Neural crest cell (in vitro differentiated cells): Measurements from ENCODE around the gene ALOX15B. TPM values are rescaled to one million over a fixed set of nuclear protein-coding genes. Genes with fewer than 3 reads are reported as not detected.

Experiments used
- DNase-seq: peaks from one replicate; pipeline ENCODE4 v3.0.0; 2021; ENCODE audit warnings: low read depth, mixed read lengths, low spot score
- H3K27ac Mint-ChIP-seq: one replicate; pipeline ENCODE4 v1.8.0; 2021; ENCODE audit warnings: mild to moderate bottlenecking, mixed read lengths; ENCODE audit not compliant: unreplicated experiment
- H3K27me3 Mint-ChIP-seq: 2 replicates; pipeline ENCODE4 v1.8.0; 2021; ENCODE audit warnings: low read depth, mild to moderate bottlenecking, mixed read lengths
- H3K36me3 Mint-ChIP-seq: 2 replicates; pipeline ENCODE4 v1.8.0; 2021; ENCODE audit warnings: low read depth, mild to moderate bottlenecking, mixed read lengths
- H3K4me1 Mint-ChIP-seq: 2 replicates; pipeline ENCODE4 v1.8.0; 2021; ENCODE audit warnings: mixed read lengths
- H3K4me3 Mint-ChIP-seq: one replicate; pipeline ENCODE4 v1.8.0; 2021; ENCODE audit warnings: mild to moderate bottlenecking, mixed read lengths
- H3K9me3 Mint-ChIP-seq: 2 replicates; pipeline ENCODE4 v1.8.0; 2021; ENCODE audit warnings: mixed read lengths
- total RNA-seq: library from RNA; stranded (reverse); gene quantifications from 2 replicates; pipeline ENCODE4 v1.2.1, GENCODE V29; 2021
- TF ChIP-seq, protein P1 (sequence below): fragments of 200-600 bp; sonication (generic); conservative IDR thresholded peaks from 2 replicates; pipeline ENCODE4 v1.5.0; 2021; ENCODE audit warnings: antibody characterized with exemption, mild to moderate bottlenecking

The ALOX15B gene
- total RNA-seq, 1 donor from 2014 or later, result not detected

DNA sequence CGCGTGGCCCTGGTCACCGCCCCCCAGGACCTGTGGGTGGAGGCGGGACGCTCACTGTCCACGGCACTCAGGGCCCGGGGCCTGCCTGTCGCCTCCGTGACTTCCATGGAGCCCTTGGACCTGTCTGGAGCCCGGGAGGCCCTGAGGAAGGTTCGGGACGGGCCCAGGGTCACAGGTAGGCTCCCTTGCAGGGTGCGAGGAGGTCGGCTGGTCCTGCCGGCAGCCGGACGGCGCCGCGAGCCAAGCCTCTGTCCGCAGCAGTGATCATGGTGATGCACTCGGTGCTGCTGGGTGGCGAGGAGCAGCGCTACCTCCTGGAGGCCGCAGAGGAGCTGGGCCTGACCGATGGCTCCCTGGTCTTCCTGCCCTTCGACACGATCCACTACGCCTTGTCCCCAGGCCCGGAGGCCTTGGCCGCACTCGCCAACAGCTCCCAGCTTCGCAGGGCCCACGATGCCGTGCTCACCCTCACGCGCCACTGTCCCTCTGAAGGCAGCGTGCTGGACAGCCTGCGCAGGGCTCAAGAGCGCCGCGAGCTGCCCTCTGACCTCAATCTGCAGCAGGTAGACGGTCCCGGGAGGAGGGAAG lies 35.2 kb upstream of the ALOX15B start:
- no peaks in the 10 kb centered on the region for H3K9me3 Mint-ChIP-seq
- TF ChIP-seq, protein P1, sequence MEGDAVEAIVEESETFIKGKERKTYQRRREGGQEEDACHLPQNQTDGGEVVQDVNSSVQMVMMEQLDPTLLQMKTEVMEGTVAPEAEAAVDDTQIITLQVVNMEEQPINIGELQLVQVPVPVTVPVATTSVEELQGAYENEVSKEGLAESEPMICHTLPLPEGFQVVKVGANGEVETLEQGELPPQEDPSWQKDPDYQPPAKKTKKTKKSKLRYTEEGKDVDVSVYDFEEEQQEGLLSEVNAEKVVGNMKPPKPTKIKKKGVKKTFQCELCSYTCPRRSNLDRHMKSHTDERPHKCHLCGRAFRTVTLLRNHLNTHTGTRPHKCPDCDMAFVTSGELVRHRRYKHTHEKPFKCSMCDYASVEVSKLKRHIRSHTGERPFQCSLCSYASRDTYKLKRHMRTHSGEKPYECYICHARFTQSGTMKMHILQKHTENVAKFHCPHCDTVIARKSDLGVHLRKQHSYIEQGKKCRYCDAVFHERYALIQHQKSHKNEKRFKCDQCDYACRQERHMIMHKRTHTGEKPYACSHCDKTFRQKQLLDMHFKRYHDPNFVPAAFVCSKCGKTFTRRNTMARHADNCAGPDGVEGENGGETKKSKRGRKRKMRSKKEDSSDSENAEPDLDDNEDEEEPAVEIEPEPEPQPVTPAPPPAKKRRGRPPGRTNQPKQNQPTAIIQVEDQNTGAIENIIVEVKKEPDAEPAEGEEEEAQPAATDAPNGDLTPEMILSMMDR, result no peak
- H3K27me3 Mint-ChIP-seq, result peaks cover 38% of the 10 kb centered on the region
- no peak overlapping the region for H3K27ac Mint-ChIP-seq
- H3K4me3 Mint-ChIP-seq, result no peak overlapping the region
- H3K36me3 Mint-ChIP-seq, result no peaks in the 10 kb centered on the region
- DNase-seq, result no peak
- H3K4me1 Mint-ChIP-seq, result no peaks in the 10 kb centered on the region

DNA sequence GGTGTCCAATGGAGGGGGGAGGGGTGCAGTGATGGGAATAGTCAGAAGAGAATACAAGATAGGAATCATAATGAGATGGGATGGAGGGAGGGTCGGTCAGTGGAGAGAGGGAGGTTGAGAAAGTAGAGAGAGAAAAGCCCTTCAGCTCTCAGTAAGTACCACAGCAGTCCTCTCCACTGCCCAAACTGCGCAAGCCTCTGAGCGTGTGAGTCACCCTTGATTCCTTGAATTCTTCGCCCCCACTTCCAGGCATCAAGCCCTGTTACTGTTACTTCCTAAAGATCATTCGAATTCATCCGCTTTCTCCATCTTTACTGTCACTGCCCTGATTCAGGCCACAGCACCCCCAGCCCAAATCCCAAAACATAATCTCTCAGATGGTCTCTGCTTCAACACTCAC lies 34.0 kb upstream of the ALOX15B start:
- Mint-ChIP-seq H3K27ac (no peak overlapping the region), H3K36me3 (no peaks in the 10 kb centered on the region), H3K4me3 (no peak overlapping the region), H3K4me1 (no peaks in the 10 kb centered on the region), H3K9me3 (no peaks in the 10 kb centered on the region), H3K27me3 (peaks cover 33% of the 10 kb centered on the region)
- TF ChIP-seq, protein P1, result no peak
- no peak for DNase-seq

DNA sequence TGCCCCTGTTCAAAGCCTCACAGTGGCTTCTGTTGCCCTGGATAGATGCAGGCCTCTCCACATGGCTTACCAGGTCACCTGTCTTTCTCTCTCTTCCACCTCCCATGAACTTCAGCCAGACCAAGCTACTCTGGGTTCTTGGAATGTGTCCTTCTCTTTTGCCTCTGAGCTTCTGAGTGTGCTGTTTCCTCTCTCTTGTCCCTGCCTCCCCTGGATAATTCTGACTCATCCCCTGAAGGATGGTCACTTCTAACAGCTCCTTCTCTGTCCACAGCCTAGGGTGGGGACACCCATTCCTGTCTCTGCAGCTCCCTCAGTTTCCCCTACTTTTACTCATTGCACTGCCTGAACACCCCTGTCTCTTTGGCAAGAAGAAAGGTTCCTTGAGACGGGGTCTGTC lies 33.5 kb upstream of the ALOX15B start:
- Mint-ChIP-seq H3K4me1 (no peaks in the 10 kb centered on the region), H3K36me3 (no peaks in the 10 kb centered on the region), H3K9me3 (no peaks in the 10 kb centered on the region), H3K4me3 (no peak overlapping the region), H3K27ac (no peak overlapping the region), H3K27me3 (peaks cover 30% of the 10 kb centered on the region)
- TF ChIP-seq, protein P1, result no peak
- no peak for DNase-seq

- peaks cover 22% of the 10 kb centered on the region for H3K27me3 Mint-ChIP-seq
These were observed 32.7 kb upstream of the ALOX15B start for GRCh38 chr17:8005967-8006730.

GRCh38 chr17:8006836-8007680 lies 31.8 kb upstream of the ALOX15B start:
- Mint-ChIP-seq H3K36me3 (no peaks in the 10 kb centered on the region), H3K27me3 (peaks cover 16% of the 10 kb centered on the region), H3K4me3 (no peak overlapping the region), H3K4me1 (no peaks in the 10 kb centered on the region), H3K27ac (no peak overlapping the region), H3K9me3 (no peaks in the 10 kb centered on the region)
- TF ChIP-seq, protein P1, result no peak
- no peak for DNase-seq

More at GRCh38 chr17:8005967-8006730, 32.7 kb upstream of the ALOX15B start:
- no peak overlapping the region for H3K4me3 Mint-ChIP-seq
- H3K36me3 Mint-ChIP-seq, result no peaks in the 10 kb centered on the region
- DNase-seq, result no peak
- no peak overlapping the region for H3K27ac Mint-ChIP-seq
- TF ChIP-seq, protein P1, result no peak
- no peaks in the 10 kb centered on the region for H3K9me3 Mint-ChIP-seq
- H3K4me1 Mint-ChIP-seq, result no peaks in the 10 kb centered on the region
